GM18511 (cell line): ENCODE data around the gene ACOT7.

Source experiments
- ATAC-seq: cut with Tn5 transposase; IDR thresholded peaks from one replicate; pipeline ENCODE4 v1.9.1; 2021; ENCODE audit warnings: mild to moderate bottlenecking, moderate library complexity; ENCODE audit not compliant: unreplicated experiment

The ACOT7 gene

GRCh38 chr1:6256645-6257044, 136.9 kb downstream of the ACOT7 start:
- ATAC-seq: no peak

- no peak for ATAC-seq
These were observed 138.9 kb downstream of the ACOT7 start for GRCh38 chr1:6254691-6255090.

GRCh38 chr1:6253380-6253779, 140.2 kb downstream of the ACOT7 start:
- ATAC-seq: no peak

GRCh38 chr1:6252374-6252710, 141.2 kb downstream of the ACOT7 start:
- no peak for ATAC-seq

GRCh38 chr1:6251681-6252373, 141.7 kb downstream of the ACOT7 start:
- no peak for ATAC-seq

- no peak for ATAC-seq
These were observed 142.3 kb downstream of the ACOT7 start for GRCh38 chr1:6251233-6251632.

- ATAC-seq: no peak
These were observed 143.6 kb downstream of the ACOT7 start for GRCh38 chr1:6249739-6250689.

GRCh38 chr1:6248932-6249738, 144.4 kb downstream of the ACOT7 start:
- ATAC-seq: no peak

- ATAC-seq: no peak
These were observed 145.3 kb downstream of the ACOT7 start for GRCh38 chr1:6248161-6248776.

- ATAC-seq: no peak
These were observed 145.9 kb downstream of the ACOT7 start for GRCh38 chr1:6247651-6248050.

GRCh38 chr1:6246497-6247467, 146.8 kb downstream of the ACOT7 start:
- ATAC-seq: no peak

- ATAC-seq: no peak
These were observed 147.6 kb downstream of the ACOT7 start for GRCh38 chr1:6245869-6246496.

GRCh38 chr1:6245086-6245868, 148.3 kb downstream of the ACOT7 start:
- peak; percentile 59 for ATAC-seq

- ATAC-seq: no peak
These were observed 149.0 kb downstream of the ACOT7 start for GRCh38 chr1:6244401-6245049.

- ATAC-seq: no peak
These were observed 149.6 kb downstream of the ACOT7 start, which contains the start of gene HES3 for GRCh38 chr1:6243993-6244392. Gene HES3 (plus strand): TSS chr1:6244179. CDS start chr1:6244366, 187 bp downstream.

- ATAC-seq: no peak
These were observed 150.3 kb downstream of the ACOT7 start for GRCh38 chr1:6243053-6243834.
